SH-SY5Y (cell line): Measurements from ENCODE around the gene EDN2.

ENCODE experiments used
- GATA2 ChIP-seq: IDR thresholded peaks from 2 replicates; pipeline ENCODE4 v1.6.1; 2011; ENCODE audit warnings: mild to moderate bottlenecking, low read depth, low read length
- GATA3 ChIP-seq: IDR thresholded peaks from 2 replicates; pipeline ENCODE4 v1.6.1; 2011; ENCODE audit warnings: low read depth, mild to moderate bottlenecking, low read length, moderate library complexity

GRCh38 chr1:41529621-41530395 lies 45.3 kb upstream of the EDN2 start:
- TF ChIP-seq GATA3 = no peak
- TF ChIP-seq GATA2 = no peak
